HEK293T (cell line): ENCODE results near the gene CD274.

Source experiments
- CTCF ChIA-PET: fragments of 350-600 bp; formaldehyde crosslinking; extraction: SDS; loops from one replicate; lab custom pipeline; 2021; ENCODE audit warnings: antibody characterized with exemption, inconsistent platforms; lab: Yijun Ruan, JAX
- POLR2A ChIA-PET: fragments of 350-600 bp; formaldehyde crosslinking; extraction: SDS; loops from one replicate; lab custom pipeline; 2020; ENCODE audit warnings: antibody characterized with exemption, inconsistent platforms; lab: Yijun Ruan, JAX
- DNase-seq: peaks from one replicate; pipeline ENCODE4 v3.0.0; 2012; ENCODE audit warnings: mixed read lengths; ENCODE audit errors: extremely low spot score
- ARNT ChIP-seq: fragments of 450-650 bp; IDR thresholded peaks from 2 replicates; pipeline ENCODE4 v1.6.1; 2017; ENCODE audit warnings: mild to moderate bottlenecking
- BHLHE40 ChIP-seq: fragments of 450-650 bp; IDR thresholded peaks from 2 replicates; pipeline ENCODE4 v1.6.1; 2016; ENCODE audit warnings: mild to moderate bottlenecking, moderate library complexity, borderline replicate concordance
- CTBP1 ChIP-seq: fragments of 450-650 bp; IDR thresholded peaks from 2 replicates; pipeline ENCODE4 v1.6.1; 2016; ENCODE audit warnings: borderline replicate concordance
- ELF4 ChIP-seq: fragments of 450-650 bp; IDR thresholded peaks from 2 replicates; pipeline ENCODE4 v1.6.1; 2017; ENCODE audit warnings: antibody characterized with exemption
- FOXA1 ChIP-seq: fragments of 450-650 bp; IDR thresholded peaks from 2 replicates; pipeline ENCODE4 v1.6.1; 2016; ENCODE audit warnings: mild to moderate bottlenecking
- FOXK2 ChIP-seq: fragments of 450-650 bp; IDR thresholded peaks from 2 replicates; pipeline ENCODE4 v1.6.1; 2016; ENCODE audit warnings: mild to moderate bottlenecking
- FOXM1 ChIP-seq: fragments of 450-650 bp; IDR thresholded peaks from 2 replicates; pipeline ENCODE4 v1.6.1; 2017; ENCODE audit warnings: mild to moderate bottlenecking, borderline replicate concordance
- HDGF ChIP-seq: fragments of 450-650 bp; IDR thresholded peaks from 2 replicates; pipeline ENCODE4 v1.6.1; 2017; ENCODE audit warnings: antibody characterized with exemption, borderline replicate concordance
- L3MBTL2 ChIP-seq: fragments of 450-650 bp; conservative IDR thresholded peaks from 2 replicates; pipeline ENCODE4 v1.6.1; 2016; ENCODE audit warnings: mild to moderate bottlenecking
- LEF1 ChIP-seq: fragments of 450-650 bp; IDR thresholded peaks from 2 replicates; pipeline ENCODE4 v1.6.1; 2017; ENCODE audit warnings: mild to moderate bottlenecking, borderline replicate concordance
- NFRKB ChIP-seq: fragments of 450-650 bp; IDR thresholded peaks from 2 replicates; pipeline ENCODE4 v1.6.1; 2016; ENCODE audit warnings: mild to moderate bottlenecking, moderate library complexity
- SP1 ChIP-seq: fragments of 450-650 bp; IDR thresholded peaks from 2 replicates; pipeline ENCODE4 v1.6.1; 2017
- SUZ12 ChIP-seq: fragments of 450-650 bp; IDR thresholded peaks from 2 replicates; pipeline ENCODE4 v1.6.1; 2016; ENCODE audit warnings: mild to moderate bottlenecking
- TARDBP ChIP-seq: fragments of 450-650 bp; IDR thresholded peaks from 2 replicates; pipeline ENCODE4 v1.6.1; 2016
- ZNF384 ChIP-seq: fragments of 450-650 bp; IDR thresholded peaks from 2 replicates; pipeline ENCODE4 v1.6.1; 2016
- TF ChIP-seq, protein P1 (sequence below): fragments of 450-650 bp; IDR thresholded peaks from 2 replicates; pipeline ENCODE4 v1.6.1; 2016

CD274 gene

DNA sequence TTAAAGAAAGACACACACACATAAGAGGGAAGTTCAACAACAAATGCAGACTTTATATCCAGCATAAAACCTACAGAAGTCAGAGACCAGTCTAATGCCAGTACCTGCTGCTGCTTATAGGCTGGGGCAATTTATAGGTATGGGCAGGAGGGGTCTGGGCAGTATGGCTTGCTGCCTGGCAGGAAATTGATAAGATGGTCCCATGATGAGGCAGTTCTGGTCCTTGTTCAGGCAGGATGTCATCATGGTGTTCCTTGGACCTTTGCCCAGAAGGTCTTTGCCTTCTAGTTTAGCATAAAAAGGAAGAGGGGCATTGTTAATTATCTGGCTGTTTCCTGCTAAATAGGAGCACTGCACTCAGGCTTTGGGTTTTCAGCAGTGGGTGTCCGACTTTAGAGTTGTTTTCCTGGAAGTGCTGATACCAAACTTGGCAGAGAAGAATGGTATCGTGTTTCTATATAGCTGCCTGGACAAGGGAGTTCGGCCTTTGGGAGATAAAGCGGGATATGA lies 49.6 kb downstream of the CD274 start:
- DNase-seq = no peak
- ChIA-PET POLR2A (no interaction called here), CTCF (no interaction called here)
- TF ChIP-seq, protein P1, sequence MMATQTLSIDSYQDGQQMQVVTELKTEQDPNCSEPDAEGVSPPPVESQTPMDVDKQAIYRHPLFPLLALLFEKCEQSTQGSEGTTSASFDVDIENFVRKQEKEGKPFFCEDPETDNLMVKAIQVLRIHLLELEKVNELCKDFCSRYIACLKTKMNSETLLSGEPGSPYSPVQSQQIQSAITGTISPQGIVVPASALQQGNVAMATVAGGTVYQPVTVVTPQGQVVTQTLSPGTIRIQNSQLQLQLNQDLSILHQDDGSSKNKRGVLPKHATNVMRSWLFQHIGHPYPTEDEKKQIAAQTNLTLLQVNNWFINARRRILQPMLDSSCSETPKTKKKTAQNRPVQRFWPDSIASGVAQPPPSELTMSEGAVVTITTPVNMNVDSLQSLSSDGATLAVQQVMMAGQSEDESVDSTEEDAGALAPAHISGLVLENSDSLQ = no peak
- TF ChIP-seq NFRKB = no peak
- TF ChIP-seq SUZ12 = no peak
- TF ChIP-seq FOXK2 = no peak
- TF ChIP-seq BHLHE40 = no peak
- TF ChIP-seq TARDBP = no peak
- TF ChIP-seq HDGF = no peak
- TF ChIP-seq LEF1 = no peak
- TF ChIP-seq FOXM1 = no peak
- TF ChIP-seq L3MBTL2 = no peak
- no peak for TF ChIP-seq SP1
- no peak for TF ChIP-seq ELF4
- no peak for TF ChIP-seq ZNF384
- no peak for TF ChIP-seq FOXA1
- no peak for TF ChIP-seq ARNT
- TF ChIP-seq CTBP1 = no peak

DNA sequence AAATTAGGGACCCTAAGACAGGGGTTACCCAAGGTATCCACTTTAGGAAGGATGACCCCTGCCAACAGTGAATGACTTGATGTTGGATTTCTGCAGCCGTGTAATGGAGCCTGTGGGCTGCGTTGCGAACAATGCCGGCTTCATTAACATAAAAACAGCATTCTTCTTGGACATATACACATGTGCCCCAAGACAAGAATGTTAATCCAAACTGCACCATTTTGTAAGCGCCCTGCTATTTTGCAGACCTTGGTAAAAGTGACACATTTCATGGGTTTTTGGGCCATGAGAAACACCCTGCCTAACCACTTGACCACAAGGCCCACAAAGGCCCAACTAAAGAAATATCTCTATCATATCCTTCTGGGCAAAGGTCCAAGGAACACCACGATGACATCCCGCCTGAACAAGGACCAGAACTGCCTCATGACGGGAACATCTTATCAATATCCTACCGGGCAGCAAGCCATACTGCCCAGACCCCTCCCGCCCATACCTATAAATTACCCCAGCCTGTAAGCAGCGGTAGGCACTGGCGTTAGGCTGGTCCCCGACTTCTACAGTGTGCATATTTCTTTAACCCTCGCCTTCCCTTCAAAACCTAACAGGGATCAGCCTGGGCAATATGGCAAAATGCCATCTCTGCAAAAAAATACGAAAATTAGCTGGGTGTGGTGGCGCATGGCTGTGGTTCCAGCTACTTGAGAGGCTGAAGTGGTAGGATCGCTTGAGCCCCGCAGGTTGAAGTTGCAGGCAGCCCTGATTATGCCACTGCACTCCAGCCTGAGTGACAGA lies 50.3 kb downstream of the CD274 start:
- ChIA-PET POLR2A (no interaction called here), CTCF (no interaction called here)
- no peak for TF ChIP-seq NFRKB
- no peak for DNase-seq

- TF ChIP-seq FOXA1 (no peak), SP1 (no peak), CTBP1 (no peak), HDGF (no peak), SUZ12 (no peak), ELF4 (no peak), ARNT (no peak), L3MBTL2 (no peak), BHLHE40 (no peak), FOXK2 (no peak), ZNF384 (no peak), FOXM1 (no peak), TARDBP (no peak), NFRKB (no peak), LEF1 (no peak)
- TF ChIP-seq, protein P1 = no peak
- POLR2A ChIA-PET = no interaction called here
- DNase-seq = no peak
- CTCF ChIA-PET = no interaction called here
Measured at GRCh38 chr9:5502553-5502952, 52.2 kb downstream of the CD274 start.

DNA sequence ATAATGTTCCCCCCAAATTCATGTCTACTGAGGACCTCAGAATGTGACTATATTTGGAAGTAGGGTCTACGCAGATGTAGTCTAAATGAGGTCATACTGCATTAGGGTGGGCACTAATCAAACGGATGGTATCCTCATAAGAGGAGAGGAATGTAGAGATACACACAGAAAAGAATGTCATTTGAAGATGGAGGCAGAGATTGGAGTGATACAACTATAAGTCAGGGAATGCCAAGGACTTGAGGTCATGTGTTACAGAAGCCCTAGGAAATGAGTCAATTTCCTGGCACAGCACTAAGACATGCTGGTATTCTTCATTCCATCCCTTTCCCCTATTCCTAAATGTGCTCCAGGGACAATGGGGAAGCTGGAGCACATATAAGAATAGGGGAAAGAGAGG lies 59.2 kb downstream of the CD274 start:
- TF ChIP-seq CTBP1 (no peak), HDGF (no peak), LEF1 (no peak), FOXM1 (no peak), TARDBP (no peak), NFRKB (no peak), BHLHE40 (no peak), SUZ12 (no peak), FOXA1 (no peak), ELF4 (no peak), FOXK2 (no peak)
- ChIA-PET CTCF (no interaction called here), POLR2A (no interaction called here)
- DNase-seq = no peak

GRCh38 chr9:5510360-5510931 lies 60.1 kb downstream of the CD274 start, which contains the start of gene PDCD1LG2:
PDCD1LG2 (plus strand) TSS chr9:5510531; CDS start chr9:5522547, 12,016 bp downstream.
- DNase-seq = no peak
- ChIA-PET CTCF (no interaction called here), POLR2A (no interaction called here)
- TF ChIP-seq FOXK2 (no peak), HDGF (no peak)

- CTCF ChIA-PET = no interaction called here
- POLR2A ChIA-PET = no interaction called here
- no peak for DNase-seq
- TF ChIP-seq L3MBTL2 (no peak), BHLHE40 (no peak), ZNF384 (no peak), CTBP1 (no peak), FOXA1 (no peak), FOXM1 (no peak), LEF1 (no peak), TARDBP (no peak), SUZ12 (no peak), ARNT (no peak), SP1 (no peak), FOXK2 (no peak)
Measured at GRCh38 chr9:5510989-5511388, 60.6 kb downstream of the CD274 start.

GRCh38 chr9:5511476-5511875 lies 61.1 kb downstream of the CD274 start:
- no peak for DNase-seq
- ChIA-PET POLR2A (no interaction called here), CTCF (no interaction called here)
- TF ChIP-seq HDGF (no peak), ZNF384 (no peak), SUZ12 (no peak), FOXM1 (no peak), SP1 (no peak), BHLHE40 (no peak), FOXA1 (no peak), ELF4 (no peak), LEF1 (no peak), NFRKB (no peak), CTBP1 (no peak), TARDBP (no peak), ARNT (no peak), L3MBTL2 (no peak), FOXK2 (no peak)
- TF ChIP-seq, protein P1 = no peak
